Occipital lobe (tissue), 2 donors: ENCODE results near the gene SLC2A9. TPM values are rescaled to one million over a fixed set of nuclear protein-coding genes. Genes with fewer than 3 reads are reported as not detected.

Source experiments
- DNase-seq: peaks from one replicate; lab custom pipeline; 2025; lab: John Stamatoyannopoulos, UW
- total RNA-seq: library from RNA; depleted of rRNA; stranded (reverse); fragments of >200 nt; gene quantifications from one replicate; pipeline ENCODE4 v1.2.3, GENCODE V29; 2014

The SLC2A9 gene
- total RNA-seq, 1 donor from 2014 or later = 3.1 TPM

GRCh38 chr4:9893329-9894108 is 127.8 kb downstream of the SLC2A9 start:
- no peak for DNase-seq

- no peak for DNase-seq
Observed at GRCh38 chr4:9891740-9892139, 129.6 kb downstream of the SLC2A9 start.

- DNase-seq = no peak
Observed at GRCh38 chr4:9891056-9891455, 130.2 kb downstream of the SLC2A9 start.

GRCh38 chr4:9889306-9889705 is 132.0 kb downstream of the SLC2A9 start:
- no peak for DNase-seq

- no peak for DNase-seq
Observed at GRCh38 chr4:9885958-9886357, 135.3 kb downstream of the SLC2A9 start.

GRCh38 chr4:9880406-9881197 is 140.7 kb downstream of the SLC2A9 start:
- no peak for DNase-seq

- no peak for DNase-seq
Observed at GRCh38 chr4:9877123-9877522, 144.2 kb downstream of the SLC2A9 start.

GRCh38 chr4:9875516-9875915 is 145.8 kb downstream of the SLC2A9 start:
- DNase-seq = no peak

- no peak for DNase-seq
Observed at GRCh38 chr4:9874385-9874784, 146.9 kb downstream of the SLC2A9 start.

GRCh38 chr4:9870165-9870790 is 151.0 kb downstream of the SLC2A9 start:
- no peak for DNase-seq

GRCh38 chr4:9867751-9868425 is 153.4 kb downstream of the SLC2A9 start:
- DNase-seq = no peak

- no peak for DNase-seq
Observed at GRCh38 chr4:9866931-9867330, 154.4 kb downstream of the SLC2A9 start.

- DNase-seq = no peak
Observed at GRCh38 chr4:9861561-9861960, 159.7 kb downstream of the SLC2A9 start.

GRCh38 chr4:9859810-9860209 is 161.5 kb downstream of the SLC2A9 start:
- DNase-seq = no peak

GRCh38 chr4:9849538-9849920 is 171.8 kb downstream of the SLC2A9 start:
- no peak for DNase-seq

GRCh38 chr4:9847968-9848748 is 173.1 kb downstream of the SLC2A9 start:
- no peak for DNase-seq

GRCh38 chr4:9845791-9846493 is 175.4 kb downstream of the SLC2A9 start:
- no peak for DNase-seq

- no peak for DNase-seq
Observed at GRCh38 chr4:9841072-9841471, 180.2 kb downstream of the SLC2A9 start.

GRCh38 chr4:9835430-9835829 is 185.9 kb downstream of the SLC2A9 start:
- DNase-seq = no peak

- no peak for DNase-seq
Observed at GRCh38 chr4:9833421-9833820, 187.9 kb downstream of the SLC2A9 start.
